PC-3 (cell line): ENCODE measurements around the gene CIAO1. TPM values are rescaled to one million over a fixed set of nuclear protein-coding genes. Genes with fewer than 3 reads are reported as not detected.

Experiments
- ATAC-seq: fragments of 200-7000 bp; cut with Tn5 transposase; 2 replicates; pipeline ENCODE4 v1.9.1; 2020; ENCODE audit warnings: mild to moderate bottlenecking, moderate library complexity
- BruUV-seq: library from RNA; stranded (reverse); fragments of 400-500 nt; replicated peaks from 2 replicates; lab custom pipeline; 2021; lab: Mats Ljungman, UMichigan
- CTCF ChIA-PET: fragments of 300-600 bp; sonication (Branson Sonifier 250); formaldehyde crosslinking; loops from one replicate; lab custom pipeline; 2022; ENCODE audit warnings: antibody characterized with exemption; lab: Charles Lee
- POLR2A ChIA-PET: fragments of 300-600 bp; sonication (Branson Sonifier 250); formaldehyde crosslinking; loops from one replicate; lab custom pipeline; 2022; ENCODE audit warnings: antibody characterized with exemption; ENCODE audit not compliant: unreplicated experiment; lab: Charles Lee
- DNase-seq: peaks from one replicate; pipeline ENCODE4 v3.0.0-alpha.2; 2015
- H2AFZ ChIP-seq: fragments of 300-600 bp; sonication (generic); 2 replicates; pipeline ENCODE4 v1.6.0; 2016; ENCODE audit warnings: antibody characterized with exemption, low read length
- H3F3A ChIP-seq: fragments of 300-600 bp; sonication (generic); one replicate; pipeline ENCODE4 v1.6.0; 2017; ENCODE audit warnings: antibody characterized with exemption, low read length, control low read depth, mild to moderate bottlenecking; ENCODE audit not compliant: unreplicated experiment
- H3K27ac ChIP-seq: fragments of 300-600 bp; sonication (generic); 2 replicates; pipeline ENCODE4 v1.5.1; 2016; ENCODE audit warnings: mild to moderate bottlenecking, low read length
- H3K27me3 ChIP-seq: fragments of 300-600 bp; sonication (generic); 2 replicates; pipeline ENCODE4 v1.6.1; 2016; ENCODE audit warnings: low read length, mixed read lengths
- H3K36me3 ChIP-seq: fragments of 300-600 bp; sonication (generic); 2 replicates; pipeline ENCODE4 v1.6.1; 2016; ENCODE audit warnings: low read depth, mixed run types, low read length, mixed read lengths
- H3K4me1 ChIP-seq: fragments of 300-600 bp; sonication (generic); 2 replicates; pipeline ENCODE4 v1.5.1; 2016; ENCODE audit warnings: low read length; ENCODE audit not compliant: insufficient read depth
- H3K4me2 ChIP-seq: fragments of 300-600 bp; sonication (generic); 2 replicates; pipeline ENCODE4 v1.6.0; 2016; ENCODE audit warnings: low read length
- H3K4me3 ChIP-seq: fragments of 300-600 bp; sonication (generic); 2 replicates; pipeline ENCODE4 v1.5.1; 2016; ENCODE audit warnings: mild to moderate bottlenecking, low read length, mixed read lengths
- H3K79me2 ChIP-seq: fragments of 300-600 bp; sonication (generic); 2 replicates; pipeline ENCODE4 v1.6.1; 2017; ENCODE audit warnings: low read length, mixed read lengths
- H3K9ac ChIP-seq: fragments of 300-600 bp; sonication (generic); 2 replicates; pipeline ENCODE4 v1.6.0; 2016; ENCODE audit warnings: mild to moderate bottlenecking, low read length
- H3K9me2 ChIP-seq: fragments of 300-600 bp; sonication (generic); replicated peaks from 2 replicates; pipeline ENCODE4 v1.6.1; 2016; ENCODE audit warnings: mixed run types, low read length, mixed read lengths
- H3K9me3 ChIP-seq: fragments of 300-600 bp; sonication (generic); 2 replicates; pipeline ENCODE4 v1.6.1; 2016; ENCODE audit warnings: low read length, mixed read lengths
- H4K20me1 ChIP-seq: fragments of 300-600 bp; sonication (generic); 2 replicates; pipeline ENCODE4 v1.6.1; 2016; ENCODE audit warnings: low read length, mixed read lengths
- CTCF ChIP-seq: fragments of 300-600 bp; sonication (generic); conservative IDR thresholded peaks from 2 replicates; pipeline ENCODE4 v1.5.1; 2017; ENCODE audit warnings: antibody characterized with exemption, low read depth, mild to moderate bottlenecking, low read length
- EZH2 ChIP-seq: fragments of 300-600 bp; sonication (generic); IDR thresholded peaks from one replicate; pipeline ENCODE4 v1.6.1; 2017; ENCODE audit warnings: antibody characterized with exemption, mild to moderate bottlenecking, low read length; ENCODE audit not compliant: unreplicated experiment
- EZH2phosphoT487 ChIP-seq: fragments of 300-600 bp; sonication (generic); IDR thresholded peaks from 2 replicates; pipeline ENCODE4 v1.6.1; 2018; ENCODE audit warnings: mild to moderate bottlenecking, antibody characterized with exemption, low read length, borderline replicate concordance
- intact Hi-C: fragments of 100-400 bp; cut with micrococcal nuclease; formaldehyde crosslinking; loops from 2 replicates; pipeline ENCODE4 v1.9.0; 2023
- total RNA-seq: library from RNA; depleted of rRNA; stranded (reverse); fragments of >200 nt; gene quantifications from 2 replicates; pipeline ENCODE4 v1.2.3, GENCODE V29; 2014

Gene CIAO1
- total RNA-seq, 1 experiment from 2014 or later = 130 TPM

- TF ChIP-seq CTCF = no peak
- no peak for TF ChIP-seq EZH2
- TF ChIP-seq EZH2phosphoT487 = no peak
- no peak overlapping the region for H2AFZ ChIP-seq
- no peak overlapping the region for H3K9ac ChIP-seq
- no peak overlapping the region for H3K4me3 ChIP-seq
- no peaks in the 10 kb centered on the region for H4K20me1 ChIP-seq
- ATAC-seq (no peak), DNase-seq (no peak)
- BruUV-seq = no TSS peak
- H3K36me3 ChIP-seq = no peaks in the 10 kb centered on the region
- intact Hi-C loops = no loop called here
- ChIA-PET CTCF (no interaction called here), POLR2A (no interaction called here)
- peaks cover 8% of the 10 kb centered on the region; the same call in 1 of the 2 replicates for H3K4me1 ChIP-seq
- no peaks in the 10 kb centered on the region for H3K9me3 ChIP-seq
- no peaks in the 10 kb centered on the region for H3K9me2 ChIP-seq
- no peak overlapping the region for H3K27ac ChIP-seq
- no peaks in the 10 kb centered on the region for H3F3A ChIP-seq
- H3K4me2 ChIP-seq = no peak overlapping the region
- H3K27me3 ChIP-seq = no peaks in the 10 kb centered on the region
- no peaks in the 10 kb centered on the region for H3K79me2 ChIP-seq
These were observed 24.8 kb upstream of the CIAO1 start for GRCh38 chr2:96241227-96241626.

GRCh38 chr2:96241900-96242611, 24.0 kb upstream of the CIAO1 start:
- intact Hi-C loops = no loop called here
- H2AFZ ChIP-seq = no peak overlapping the region
- no peaks in the 10 kb centered on the region for H3K79me2 ChIP-seq
- no peak for TF ChIP-seq EZH2phosphoT487
- TF ChIP-seq CTCF = no peak
- TF ChIP-seq EZH2 = no peak
- H4K20me1 ChIP-seq = no peaks in the 10 kb centered on the region
- ChIA-PET POLR2A (no interaction called here), CTCF (no interaction called here)
- no TSS peak for BruUV-seq
- H3K4me2 ChIP-seq = no peak overlapping the region
- no peaks in the 10 kb centered on the region for H3K9me3 ChIP-seq
- no peaks in the 10 kb centered on the region for H3K36me3 ChIP-seq
- no peaks in the 10 kb centered on the region for H3K27me3 ChIP-seq
- H3K4me3 ChIP-seq = no peak overlapping the region
- H3K27ac ChIP-seq = peak overlapping the region; percentile 41
- H3K9me2 ChIP-seq = no peaks in the 10 kb centered on the region
- DNase-seq (peak; percentile 67), ATAC-seq (peak; percentile 88)
- H3F3A ChIP-seq = no peaks in the 10 kb centered on the region
- H3K4me1 ChIP-seq = peaks cover 8% of the 10 kb centered on the region; the same call in 1 of the 2 replicates
- H3K9ac ChIP-seq = no peak overlapping the region

- Histone ChIP-seq H3F3A (no peaks in the 10 kb centered on the region), H3K27me3 (no peaks in the 10 kb centered on the region), H3K9me2 (no peaks in the 10 kb centered on the region), H3K27ac (no peak overlapping the region), H3K4me1 (peaks cover 8% of the 10 kb centered on the region; the same call in 1 of the 2 replicates), H3K4me3 (no peak overlapping the region), H4K20me1 (no peaks in the 10 kb centered on the region), H3K36me3 (no peaks in the 10 kb centered on the region), H3K4me2 (no peak overlapping the region), H3K9ac (no peak overlapping the region), H3K9me3 (no peaks in the 10 kb centered on the region), H2AFZ (no peak overlapping the region), H3K79me2 (no peaks in the 10 kb centered on the region)
- DNase-seq = no peak
- intact Hi-C loops = no loop called here
- ChIA-PET CTCF (no interaction called here), POLR2A (no interaction called here)
- TF ChIP-seq EZH2 = no peak
- TF ChIP-seq EZH2phosphoT487 = no peak
- TF ChIP-seq CTCF = no peak
- ATAC-seq = no peak
- no TSS peak for BruUV-seq
These were observed 22.2 kb upstream of the CIAO1 start for GRCh38 chr2:96243843-96244242.
